GM12878 (cell line): ENCODE measurements around the gene ARHGEF26.

Experiments used
- CREB1 ChIP-seq: IDR thresholded peaks from 2 replicates; pipeline ENCODE4 v1.6.1; 2012; ENCODE audit warnings: low read depth, mild to moderate bottlenecking, inconsistent platforms
- MAX ChIP-seq: IDR thresholded peaks from 2 replicates; pipeline ENCODE4 v1.6.1; 2012; ENCODE audit warnings: low read depth, low read length, improper control_type of control experiment
- NFIC ChIP-seq: IDR thresholded peaks from 2 replicates; pipeline ENCODE4 v1.6.1; 2012; ENCODE audit warnings: low read depth, mild to moderate bottlenecking, inconsistent platforms, low read length, moderate library complexity
- POLR2A ChIP-seq: IDR thresholded peaks from 2 replicates; pipeline ENCODE4 v1.6.1; 2011; ENCODE audit warnings: low read depth, mild to moderate bottlenecking, low read length
- POLR2AphosphoS5 ChIP-seq: IDR thresholded peaks from 2 replicates; pipeline ENCODE4 v1.6.1; 2011; ENCODE audit warnings: mild to moderate bottlenecking, low read length, inconsistent platforms
- SREBF2 ChIP-seq: IDR thresholded peaks from 2 replicates; pipeline ENCODE4 v1.6.1; 2012; ENCODE audit warnings: mild to moderate bottlenecking, low read length
- STAT1 ChIP-seq: fragments of 450-650 bp; conservative IDR thresholded peaks from 2 replicates; pipeline ENCODE4 v1.6.1; 2014; ENCODE audit warnings: antibody characterized with exemption, mild to moderate bottlenecking
- TCF7 ChIP-seq: IDR thresholded peaks from 2 replicates; pipeline ENCODE4 v1.6.1; 2014; ENCODE audit warnings: antibody characterized with exemption, borderline replicate concordance
- YBX1 ChIP-seq: fragments of 450-650 bp; IDR thresholded peaks from 2 replicates; pipeline ENCODE4 v1.6.1; 2016; ENCODE audit warnings: antibody characterized with exemption
- ZNF274 ChIP-seq: IDR thresholded peaks from one replicate; pipeline ENCODE4 v1.8.0; 2011; ENCODE audit not compliant: insufficient read length, insufficient read depth
- ZSCAN29 ChIP-seq: fragments of 450-650 bp; IDR thresholded peaks from 2 replicates; pipeline ENCODE4 v1.6.1; 2017; ENCODE audit warnings: mild to moderate bottlenecking, moderate library complexity
- TF ChIP-seq, protein P1 (sequence below), 3 experiments: IDR thresholded peaks in 2 of 3; conservative IDR thresholded peaks in 1 of 3; 2 replicates each; pipeline ENCODE4 v1.5.1; 2011; ENCODE audit warnings: low read depth in 3 of 3, low read length in 3 of 3, mild to moderate bottlenecking in 3 of 3, control low read depth in 2 of 3, moderate library complexity in 2 of 3, inconsistent platforms in 1 of 3, mixed read lengths in 1 of 3; ENCODE audit not compliant: control insufficient read depth in 2 of 3, insufficient read depth in 1 of 3; ENCODE audit errors: extremely low read depth in 1 of 3
- TF ChIP-seq, protein P2 (sequence below): fragments of 450-650 bp; formaldehyde crosslinking; IDR thresholded peaks from 2 replicates; pipeline ENCODE4 v1.5.0; 2022; ENCODE audit warnings: mild to moderate bottlenecking, missing genetic modification characterization

GRCh38 chr3:154193000-154193615 lies 71.9 kb downstream of the ARHGEF26 start:
- TF ChIP-seq MAX (no peak), NFIC (no peak), POLR2AphosphoS5 (no peak), ZSCAN29 (no peak), POLR2A (no peak), CREB1 (no peak), YBX1 (no peak), STAT1 (no peak), TCF7 (no peak), SREBF2 (no peak), ZNF274 (no peak)
- TF ChIP-seq, protein P1, sequence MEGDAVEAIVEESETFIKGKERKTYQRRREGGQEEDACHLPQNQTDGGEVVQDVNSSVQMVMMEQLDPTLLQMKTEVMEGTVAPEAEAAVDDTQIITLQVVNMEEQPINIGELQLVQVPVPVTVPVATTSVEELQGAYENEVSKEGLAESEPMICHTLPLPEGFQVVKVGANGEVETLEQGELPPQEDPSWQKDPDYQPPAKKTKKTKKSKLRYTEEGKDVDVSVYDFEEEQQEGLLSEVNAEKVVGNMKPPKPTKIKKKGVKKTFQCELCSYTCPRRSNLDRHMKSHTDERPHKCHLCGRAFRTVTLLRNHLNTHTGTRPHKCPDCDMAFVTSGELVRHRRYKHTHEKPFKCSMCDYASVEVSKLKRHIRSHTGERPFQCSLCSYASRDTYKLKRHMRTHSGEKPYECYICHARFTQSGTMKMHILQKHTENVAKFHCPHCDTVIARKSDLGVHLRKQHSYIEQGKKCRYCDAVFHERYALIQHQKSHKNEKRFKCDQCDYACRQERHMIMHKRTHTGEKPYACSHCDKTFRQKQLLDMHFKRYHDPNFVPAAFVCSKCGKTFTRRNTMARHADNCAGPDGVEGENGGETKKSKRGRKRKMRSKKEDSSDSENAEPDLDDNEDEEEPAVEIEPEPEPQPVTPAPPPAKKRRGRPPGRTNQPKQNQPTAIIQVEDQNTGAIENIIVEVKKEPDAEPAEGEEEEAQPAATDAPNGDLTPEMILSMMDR (IDR thresholded peaks at IDR 0.05 in 2 of 3, conservative IDR thresholded peaks at IDR 0.05 in 1 of 3; ENCODE audit: control insufficient read depth in 2 of 3, extremely low read depth in 1 of 3, insufficient read depth in 1 of 3, low read depth in 3 of 3, low read length in 3 of 3): no peak
- TF ChIP-seq, protein P2, sequence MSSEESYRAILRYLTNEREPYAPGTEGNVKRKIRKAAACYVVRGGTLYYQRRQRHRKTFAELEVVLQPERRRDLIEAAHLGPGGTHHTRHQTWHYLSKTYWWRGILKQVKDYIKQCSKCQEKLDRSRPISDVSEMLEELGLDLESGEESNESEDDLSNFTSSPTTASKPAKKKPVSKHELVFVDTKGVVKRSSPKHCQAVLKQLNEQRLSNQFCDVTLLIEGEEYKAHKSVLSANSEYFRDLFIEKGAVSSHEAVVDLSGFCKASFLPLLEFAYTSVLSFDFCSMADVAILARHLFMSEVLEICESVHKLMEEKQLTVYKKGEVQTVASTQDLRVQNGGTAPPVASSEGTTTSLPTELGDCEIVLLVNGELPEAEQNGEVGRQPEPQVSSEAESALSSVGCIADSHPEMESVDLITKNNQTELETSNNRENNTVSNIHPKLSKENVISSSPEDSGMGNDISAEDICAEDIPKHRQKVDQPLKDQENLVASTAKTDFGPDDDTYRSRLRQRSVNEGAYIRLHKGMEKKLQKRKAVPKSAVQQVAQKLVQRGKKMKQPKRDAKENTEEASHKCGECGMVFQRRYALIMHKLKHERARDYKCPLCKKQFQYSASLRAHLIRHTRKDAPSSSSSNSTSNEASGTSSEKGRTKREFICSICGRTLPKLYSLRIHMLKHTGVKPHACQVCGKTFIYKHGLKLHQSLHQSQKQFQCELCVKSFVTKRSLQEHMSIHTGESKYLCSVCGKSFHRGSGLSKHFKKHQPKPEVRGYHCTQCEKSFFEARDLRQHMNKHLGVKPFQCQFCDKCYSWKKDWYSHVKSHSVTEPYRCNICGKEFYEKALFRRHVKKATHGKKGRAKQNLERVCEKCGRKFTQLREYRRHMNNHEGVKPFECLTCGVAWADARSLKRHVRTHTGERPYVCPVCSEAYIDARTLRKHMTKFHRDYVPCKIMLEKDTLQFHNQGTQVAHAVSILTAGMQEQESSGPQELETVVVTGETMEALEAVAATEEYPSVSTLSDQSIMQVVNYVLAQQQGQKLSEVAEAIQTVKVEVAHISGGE (CRISPR knock-in tag): no peak
